Measurements from ENCODE around the gene TMEM41A.

GRCh38 chr3:185511711-185512110, 12.9 kb upstream of the TMEM41A start:
- no peak for TF ChIP-seq ELF4 (IDR thresholded peaks at IDR 0.05)
- TF ChIP-seq PKNOX1 (IDR thresholded peaks at IDR 0.05), result no peak
- no peak for TF ChIP-seq NFRKB (IDR thresholded peaks at IDR 0.05)
- no peak for TF ChIP-seq TARDBP (IDR thresholded peaks at IDR 0.05)
- TF ChIP-seq FOXK2 (IDR thresholded peaks at IDR 0.05), result no peak
- no peak for TF ChIP-seq SP1 (IDR thresholded peaks at IDR 0.05)
- no peak for TF ChIP-seq SUZ12 (IDR thresholded peaks at IDR 0.05)
- no peak for TF ChIP-seq FOXM1 (IDR thresholded peaks at IDR 0.05; ENCODE audit: borderline replicate concordance)
- TF ChIP-seq L3MBTL2 (conservative IDR thresholded peaks at IDR 0.05), result no peak
- no peak for TF ChIP-seq BHLHE40 (IDR thresholded peaks at IDR 0.05; ENCODE audit: borderline replicate concordance)
- TF ChIP-seq ARNT (IDR thresholded peaks at IDR 0.05), result no peak
- no peak for TF ChIP-seq LEF1 (IDR thresholded peaks at IDR 0.05; ENCODE audit: borderline replicate concordance)
- no peak for TF ChIP-seq FOXA1 (IDR thresholded peaks at IDR 0.05)
